COR-L47 (cell line): ENCODE measurements around the gene HLA-G.
"Not testable (repeated sequence)": the region's sequence is repeated elsewhere in the genome, so short reads cannot be mapped to it uniquely, and the experiment has no call there.

Experiments
- DNase-seq: peaks from one replicate; lab custom pipeline; 2025; lab: John Stamatoyannopoulos, UW

The HLA-G gene

DNA sequence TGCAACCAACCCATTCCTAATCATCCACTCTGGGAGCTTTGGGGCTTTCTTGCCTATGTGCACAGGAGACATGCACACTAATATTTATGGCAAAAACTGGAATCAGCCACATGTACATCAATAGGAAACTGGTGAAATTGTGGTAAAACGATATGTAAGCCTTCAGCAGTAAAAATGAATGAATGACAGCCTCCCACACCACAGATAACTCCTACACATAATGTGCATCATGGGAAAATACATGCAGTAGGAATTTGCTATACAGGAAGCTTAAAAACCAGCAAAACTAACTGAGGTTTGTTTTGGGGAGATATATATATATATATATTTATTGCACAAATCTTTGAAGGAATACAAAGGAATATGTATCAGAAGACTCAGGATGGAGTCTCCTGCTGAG is 47.6 kb downstream of the HLA-G start:
- no peak for DNase-seq

- not testable (repeated sequence) for DNase-seq
Observed at GRCh38 chr6:29875734-29876133, 48.1 kb downstream of the HLA-G start.
